ENCODE data around the gene DMRT1.
A peak's percentile ranks its signal among the peaks of the same experiment; 100 is the strongest.
"Not testable (repeated sequence)": the region's sequence is repeated elsewhere in the genome, so short reads cannot be mapped to it uniquely, and the experiment has no call there.

DMRT1 gene

GRCh38 chr9:860706-861105, 19.2 kb downstream of the DMRT1 start:
- no peak for DNase-seq

GRCh38 chr9:861525-861924, 20.0 kb downstream of the DMRT1 start:
- DNase-seq = not testable (repeated sequence)

DNA sequence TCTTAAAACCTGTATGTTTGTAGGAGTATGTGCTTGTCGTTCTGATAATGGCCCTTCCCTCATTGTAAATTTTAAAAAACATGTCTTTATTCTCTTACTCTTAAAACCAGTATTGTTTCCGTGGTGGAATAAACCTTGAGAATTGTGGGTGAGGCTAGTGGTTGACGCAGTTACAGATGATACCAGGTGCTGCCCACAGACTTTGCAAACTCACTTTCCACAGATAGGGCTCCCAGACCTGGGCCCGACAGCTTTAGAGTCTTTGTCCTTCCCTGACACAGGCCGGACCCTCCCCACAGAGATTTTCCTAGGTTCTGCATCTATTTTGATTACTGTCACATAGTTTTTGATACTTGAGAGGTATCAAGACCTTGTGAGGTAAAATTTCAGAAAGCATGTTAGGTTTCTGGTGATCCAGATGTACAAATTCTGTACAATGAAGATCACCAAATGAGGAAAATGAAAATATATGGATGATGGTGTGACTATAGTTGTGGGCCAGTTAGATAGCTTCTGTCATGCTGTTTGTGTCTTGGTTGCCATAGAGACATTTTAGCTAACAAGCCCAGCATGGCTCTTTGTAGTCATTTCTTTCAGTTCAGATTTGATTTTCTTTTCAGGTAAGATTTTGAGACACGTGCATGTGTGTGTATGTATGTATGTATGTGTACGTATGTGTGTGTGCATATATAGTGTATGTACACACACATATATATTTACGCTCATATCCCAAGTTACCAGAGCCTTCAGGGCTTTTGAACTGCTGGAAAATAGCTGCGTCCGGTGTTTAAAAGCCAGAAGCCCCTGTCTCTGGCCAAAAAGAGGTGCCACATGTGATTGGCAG, 33.8 kb downstream of the DMRT1 start:
- DNase-seq = no peak

- no peak for DNase-seq
Measured at GRCh38 chr9:876425-876824, 34.9 kb downstream of the DMRT1 start.

DNA sequence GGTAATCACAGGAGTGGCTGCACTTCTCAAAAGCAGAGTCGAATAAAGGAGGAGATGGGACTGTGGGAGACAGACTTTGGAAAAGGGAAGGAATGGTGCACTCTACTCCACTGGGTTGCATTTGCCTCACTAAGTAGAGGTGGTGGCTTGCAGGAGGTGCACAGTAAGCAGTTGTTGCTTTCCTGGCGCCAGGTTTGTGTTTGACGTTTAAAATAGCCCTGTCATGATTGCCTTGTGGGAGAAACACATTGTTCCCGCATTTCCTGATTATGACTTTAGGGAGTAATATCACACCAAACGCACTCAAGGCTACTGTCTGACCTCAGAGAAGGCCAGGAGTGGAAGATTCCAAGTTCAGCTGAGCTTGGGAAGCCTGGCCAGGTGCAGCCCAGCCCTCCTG, 36.7 kb downstream of the DMRT1 start:
- DNase-seq = no peak

DNA sequence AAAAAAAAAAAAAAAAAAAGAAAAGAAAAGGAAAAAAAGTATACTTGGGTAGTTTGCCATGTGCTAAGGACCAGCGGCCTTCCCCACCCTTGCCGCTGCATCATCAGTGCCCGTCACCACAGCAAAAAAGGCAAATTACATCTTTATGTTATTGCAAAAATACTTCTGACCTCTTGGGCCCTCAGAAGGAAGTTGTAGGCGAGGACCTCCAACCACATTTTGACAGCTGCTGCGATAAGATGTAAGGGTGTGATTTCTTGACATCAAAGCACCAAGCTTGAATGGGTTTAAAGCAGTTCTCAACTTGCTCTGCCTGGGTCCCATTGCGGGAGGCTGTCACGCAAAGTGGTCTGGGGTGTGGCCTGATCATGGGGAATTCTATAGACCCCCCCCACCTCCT, 39.2 kb downstream of the DMRT1 start:
- DNase-seq = no peak

- DNase-seq = no peak
Measured at GRCh38 chr9:882416-882924, 41.0 kb downstream of the DMRT1 start.

DNA sequence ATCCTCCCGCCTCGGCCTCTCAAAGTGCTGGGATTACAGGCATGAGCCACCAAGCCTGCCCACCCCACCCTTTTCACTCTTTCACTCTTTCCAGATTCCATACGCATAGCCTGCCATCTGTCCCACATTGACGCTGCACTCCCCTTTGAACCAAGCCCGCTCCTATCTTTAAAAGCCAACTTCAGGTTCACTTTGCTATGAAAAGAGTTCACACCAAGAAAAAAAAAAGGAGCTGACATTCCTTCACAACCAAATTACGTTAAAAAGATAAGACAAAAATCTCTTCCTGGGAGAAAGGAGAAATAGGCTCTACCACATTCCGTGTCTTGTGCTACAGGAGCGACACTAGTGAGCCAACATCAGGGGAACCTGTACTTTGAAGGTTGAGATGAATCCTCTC, 41.5 kb downstream of the DMRT1 start:
- no peak for DNase-seq

- no peak for DNase-seq
Measured at GRCh38 chr9:886886-887285, 45.4 kb downstream of the DMRT1 start.

- DNase-seq = no peak
Measured at GRCh38 chr9:892123-892522, 50.6 kb downstream of the DMRT1 start.

GRCh38 chr9:893115-893514, 51.6 kb downstream of the DMRT1 start:
- no peak for DNase-seq

DNA sequence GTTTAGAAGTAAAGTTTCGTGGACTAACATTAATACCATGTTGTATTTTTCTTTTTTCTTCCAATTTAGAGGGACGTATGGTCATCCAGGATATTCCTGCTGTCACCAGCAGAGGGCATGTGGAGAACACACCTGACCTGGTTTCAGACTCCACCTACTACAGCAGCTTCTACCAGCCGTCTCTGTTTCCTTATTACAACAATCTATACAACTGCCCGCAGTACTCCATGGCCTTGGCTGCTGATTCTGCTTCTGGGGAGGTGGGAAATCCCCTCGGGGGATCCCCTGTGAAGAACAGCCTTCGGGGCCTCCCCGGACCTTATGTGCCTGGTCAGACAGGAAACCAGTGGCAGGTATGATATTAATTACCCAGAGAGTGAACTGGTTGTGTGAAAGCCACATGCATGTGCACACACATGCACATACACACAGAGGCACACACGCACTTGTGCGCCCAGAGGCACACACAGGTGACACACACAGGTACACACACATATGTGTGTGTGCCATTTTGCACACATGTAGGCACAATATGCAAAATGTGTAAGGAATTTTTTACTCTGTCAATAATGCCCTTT, 52.4 kb downstream of the DMRT1 start:
- DNase-seq = peak; percentile 50

DNA sequence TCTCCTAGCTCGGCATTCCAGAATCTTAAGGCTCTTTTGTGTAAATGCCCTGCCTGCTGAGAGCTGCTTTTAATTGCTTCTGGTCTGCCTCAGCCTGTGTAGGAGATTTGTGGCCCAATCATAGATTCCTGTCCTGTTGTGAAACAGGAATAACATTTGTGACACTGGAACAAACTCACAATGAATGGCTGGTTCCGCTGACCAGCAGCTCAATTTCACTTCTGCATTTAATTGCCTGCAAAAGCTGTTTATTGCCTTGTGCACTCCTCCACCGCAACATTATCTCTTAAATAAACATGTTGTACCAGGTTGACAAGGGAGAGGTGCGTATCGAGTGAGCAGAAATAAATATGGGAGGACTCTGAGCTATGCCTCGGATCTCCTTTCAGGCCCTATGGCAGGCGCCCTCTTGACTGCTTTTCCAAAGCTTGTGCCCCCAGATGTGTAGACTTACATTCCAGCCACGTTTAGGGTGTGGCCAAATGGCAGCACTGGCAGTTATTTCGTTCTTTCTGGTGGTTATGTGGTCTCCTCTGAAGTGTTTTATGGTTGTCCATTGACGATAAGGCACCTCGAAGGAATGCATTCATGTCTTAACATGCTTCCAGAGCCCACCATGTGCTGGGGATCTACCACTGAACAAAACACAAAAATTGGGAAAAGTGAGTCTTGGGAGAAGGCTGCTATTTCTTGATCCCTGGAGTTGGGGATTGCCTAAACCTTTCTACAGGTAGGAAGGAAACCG, 58.1 kb downstream of the DMRT1 start:
- DNase-seq = no peak

GRCh38 chr9:903886-904285, 62.4 kb downstream of the DMRT1 start:
- DNase-seq = no peak

GRCh38 chr9:905906-906305, 64.4 kb downstream of the DMRT1 start:
- no peak for DNase-seq

DNA sequence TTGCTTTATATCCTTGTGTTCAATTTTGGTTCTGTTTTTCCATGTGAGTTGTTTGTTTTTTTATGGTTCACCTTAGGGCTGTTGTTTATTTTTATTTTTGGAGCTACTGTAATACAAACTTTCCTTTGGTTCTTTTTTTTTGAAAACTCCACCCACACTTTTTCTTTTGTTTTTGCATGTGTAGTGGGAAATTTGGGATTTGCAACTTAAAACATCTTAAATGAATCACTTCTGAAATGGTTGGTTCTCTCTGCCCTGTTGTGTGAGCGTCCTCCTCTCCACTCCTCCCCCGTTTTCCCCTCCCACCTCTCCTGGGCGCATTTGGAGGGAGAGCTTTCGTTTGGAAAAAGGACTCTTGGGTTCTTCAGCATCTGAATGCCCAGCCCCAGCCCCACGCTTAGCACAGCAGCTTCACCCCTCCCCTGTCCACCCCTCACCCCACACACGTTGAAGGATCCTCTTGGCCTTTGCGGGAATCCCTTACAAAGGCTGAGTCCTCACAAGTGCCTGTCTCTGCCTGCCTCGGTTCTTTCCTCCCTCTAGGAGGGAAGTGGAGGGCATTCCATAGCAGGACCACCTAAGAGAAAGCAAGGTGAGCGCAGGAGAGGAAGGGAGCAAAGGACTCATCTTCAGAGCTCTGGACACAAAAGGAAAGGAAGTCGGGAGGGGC, 67.2 kb downstream of the DMRT1 start:
- no peak for DNase-seq

DNA sequence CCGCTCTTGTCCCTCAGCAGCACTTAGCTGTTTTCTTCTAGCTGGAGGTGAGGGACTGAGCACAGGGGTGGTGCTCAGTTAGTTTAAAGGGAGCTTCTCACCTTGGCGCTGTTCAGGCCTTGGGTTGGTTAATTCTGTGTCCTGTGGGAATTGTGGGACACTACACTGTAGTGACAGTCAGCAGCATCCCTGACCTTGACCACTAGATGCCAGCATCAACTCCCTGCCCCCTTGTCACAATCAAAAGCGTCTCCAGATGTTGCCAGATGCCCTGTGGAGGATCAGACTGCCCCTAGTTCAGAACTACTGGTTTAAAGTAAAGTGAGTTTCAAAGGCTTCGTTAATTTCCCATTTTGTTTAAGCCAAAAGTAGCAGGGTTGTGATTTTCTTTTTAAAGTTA, 69.5 kb downstream of the DMRT1 start:
- DNase-seq = no peak

DNA sequence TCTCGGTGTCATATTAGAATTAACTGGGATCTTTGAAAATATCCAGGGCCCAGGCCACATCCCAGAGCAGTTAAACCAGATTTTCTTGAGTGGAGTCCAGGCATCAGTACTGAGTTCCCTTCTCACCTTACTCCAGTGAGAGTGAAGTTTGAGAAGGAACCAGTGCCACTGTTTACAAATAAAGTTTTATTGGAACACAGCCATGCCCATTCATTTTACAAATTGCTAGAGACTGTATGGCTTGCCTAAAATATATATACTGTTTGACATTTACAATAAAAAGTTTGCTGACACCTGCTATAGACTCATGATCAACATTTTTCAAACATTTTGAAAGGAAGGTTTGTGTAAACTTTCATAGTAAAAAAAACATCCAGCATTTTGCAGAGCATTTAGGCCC, 71.3 kb downstream of the DMRT1 start:
- no peak for DNase-seq

DNA sequence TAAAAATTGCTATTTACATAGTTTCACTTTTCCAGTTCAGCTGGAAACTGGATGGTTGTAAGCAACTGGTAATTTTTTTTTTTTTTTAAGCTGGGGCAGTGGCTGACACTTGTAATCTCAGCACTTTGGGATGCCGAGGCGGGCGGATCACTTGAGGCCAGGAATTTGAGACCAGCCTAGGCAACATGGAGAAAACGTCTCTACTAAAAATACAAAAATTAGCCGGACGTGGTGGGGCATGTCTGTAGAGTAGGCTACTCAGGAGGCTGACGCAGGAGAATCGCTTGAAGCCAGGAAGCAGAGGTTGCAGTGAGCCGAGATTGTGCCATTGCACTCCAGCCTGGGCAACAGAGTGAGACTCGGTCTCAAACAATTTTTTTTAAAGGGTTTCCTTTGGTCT, 72.0 kb downstream of the DMRT1 start:
- DNase-seq = not testable (repeated sequence)

GRCh38 chr9:917730-918129, 76.2 kb downstream of the DMRT1 start:
- DNase-seq = no peak

- no peak for DNase-seq
Measured at GRCh38 chr9:920927-921326, 79.4 kb downstream of the DMRT1 start.

GRCh38 chr9:922171-922570, 80.7 kb downstream of the DMRT1 start:
- DNase-seq = no peak

DNA sequence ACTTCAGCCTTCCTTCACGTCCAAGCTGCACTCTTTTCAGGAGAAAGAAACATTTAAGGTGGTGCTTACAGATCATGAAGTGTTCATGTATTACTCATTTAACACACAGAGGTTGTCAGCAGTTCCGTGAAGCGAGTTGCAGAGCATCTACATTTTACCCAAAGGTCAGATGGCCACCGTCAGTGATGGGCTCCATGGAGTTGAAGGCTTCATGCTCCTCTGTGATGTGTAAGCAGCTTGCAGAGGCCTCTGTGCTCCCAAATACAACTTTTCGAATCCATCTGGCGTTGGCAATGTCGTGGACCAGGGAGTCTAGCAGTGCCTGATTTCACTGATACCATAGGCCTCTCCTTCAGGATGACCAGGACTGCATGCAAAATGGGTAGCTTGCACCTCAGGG, 81.2 kb downstream of the DMRT1 start:
- no peak for DNase-seq

Data from central memory CD4-positive, alpha-beta T cell (primary cell).